MM.1S (cell line): Measurements from ENCODE around the gene ATXN1.

Source experiments
- CTCF ChIP-seq: fragments of 300-600 bp; sonication (generic); IDR thresholded peaks from 2 replicates; pipeline ENCODE4 v1.5.1; 2016; ENCODE audit warnings: antibody characterized with exemption, low read length, mixed read lengths
- EZH2 ChIP-seq: fragments of 300-600 bp; sonication (generic); optimal IDR thresholded peaks from 2 replicates; pipeline ENCODE3; 2017; ENCODE audit warnings: low read depth, mild to moderate bottlenecking, antibody characterized with exemption, low read length, mixed read lengths
- EZH2phosphoT487 ChIP-seq: fragments of 300-600 bp; sonication (generic); IDR thresholded peaks from 2 replicates; pipeline ENCODE4 v1.6.1; 2018; ENCODE audit warnings: antibody characterized with exemption, low read length

- TF ChIP-seq CTCF (no peak), EZH2phosphoT487 (no peak), EZH2 (no peak)
Measured at GRCh38 chr6:16649890-16650289, 111.4 kb downstream of the ATXN1 start.
